MCF 10A (cell line): ENCODE results near the gene OR56A4. TPM values are rescaled to one million over a fixed set of nuclear protein-coding genes. Genes with fewer than 3 reads are reported as not detected.

Source experiments
- Bru-seq: library from RNA; stranded (reverse); fragments of 400-500 nt; gene quantifications from one replicate; lab custom pipeline; 2021; lab: Mats Ljungman, UMichigan
- BruChase-seq, 2 experiments: library from RNA; stranded (reverse); fragments of 400-500 nt; gene quantifications; one replicate each; lab custom pipeline; 2021; lab: Mats Ljungman, UMichigan
- BruUV-seq: library from RNA; stranded (reverse); fragments of 400-500 nt; replicated peaks from 2 replicates; lab custom pipeline; 2021; lab: Mats Ljungman, UMichigan
- CTCF ChIA-PET: fragments of 300-600 bp; sonication (Branson Sonifier 250); formaldehyde crosslinking; extraction: SDS; loops from one replicate; lab custom pipeline; 2021; ENCODE audit warnings: antibody characterized with exemption, inconsistent platforms; lab: Yijun Ruan, JAX
- POLR2A ChIA-PET: fragments of 300-600, 350-650 bp; sonication (Branson Sonifier 250); formaldehyde crosslinking; extraction: SDS; loops from one replicate; lab custom pipeline; 2020; ENCODE audit warnings: antibody characterized with exemption, inconsistent platforms; lab: Yijun Ruan, JAX
- DNase-seq: peaks from one replicate; pipeline ENCODE4 v3.0.0-alpha.2; 2018; ENCODE audit not compliant: unreplicated experiment
- H3K27ac Mint-ChIP-seq: one replicate; pipeline ENCODE4 v1.8.0; 2022; ENCODE audit warnings: mild to moderate bottlenecking, low read depth, mixed read lengths; ENCODE audit not compliant: unreplicated experiment
- H3K27me3 Mint-ChIP-seq: one replicate; pipeline ENCODE4 v1.8.0; 2022; ENCODE audit warnings: mixed read lengths; ENCODE audit not compliant: insufficient read depth, unreplicated experiment
- H3K36me3 Mint-ChIP-seq: one replicate; pipeline ENCODE4 v1.8.0; 2022; ENCODE audit warnings: mild to moderate bottlenecking, moderate library complexity, mixed read lengths; ENCODE audit not compliant: insufficient read depth, unreplicated experiment
- H3K4me1 Mint-ChIP-seq: one replicate; pipeline ENCODE4 v1.8.0; 2022; ENCODE audit warnings: mixed read lengths; ENCODE audit not compliant: insufficient read depth, unreplicated experiment
- H3K4me3 Mint-ChIP-seq: one replicate; pipeline ENCODE4 v1.8.0; 2022; ENCODE audit warnings: mild to moderate bottlenecking, moderate library complexity, mixed read lengths; ENCODE audit not compliant: unreplicated experiment
- H3K9me3 Mint-ChIP-seq: one replicate; pipeline ENCODE4 v1.8.0; 2022; ENCODE audit warnings: mixed read lengths; ENCODE audit not compliant: unreplicated experiment
- CTCF ChIP-seq: fragments of 200-600 bp; IDR thresholded peaks from one replicate; pipeline ENCODE4 v1.8.0; 2022; ENCODE audit warnings: antibody characterized with exemption, mild to moderate bottlenecking; ENCODE audit not compliant: unreplicated experiment
- intact Hi-C: fragments of 100-400 bp; cut with micrococcal nuclease; formaldehyde crosslinking; loops from 2 replicates; pipeline ENCODE4 v1.14.1; 2022
- long read RNA-seq: library from polyadenylated mRNA; stranded (forward); transcript quantifications from one replicate; pipeline ENCODE4 v2.0.0, GENCODE V29; 2022
- total RNA-seq: library from RNA; stranded (reverse); gene quantifications from 2 replicates; pipeline ENCODE4 v1.2.3, GENCODE V29; 2022

The OR56A4 gene
- total RNA-seq (not detected in 2 replicates), Bru-seq, nascent RNA (not detected), BruChase-seq, experiment 1, labeled RNA remaining after a 6-hour chase (percentile 17 among the genes with signal in this experiment), BruChase-seq, experiment 2, labeled RNA remaining after a 2-hour chase (not detected)
- long read RNA-seq = 0 reads

- intact Hi-C loops = no loop called here
- no peaks in the 10 kb centered on the region for H3K9me3 Mint-ChIP-seq
- no peak within 1 kb of the TSS for H3K4me3 Mint-ChIP-seq
- BruUV-seq = no TSS peak
- H3K27ac Mint-ChIP-seq = no peak within 1 kb of the TSS
- no peaks in the 10 kb centered on the region for H3K4me1 Mint-ChIP-seq
- no peaks in the 10 kb centered on the region for H3K36me3 Mint-ChIP-seq
- ChIA-PET CTCF (interaction anchor here (0.9 kb wide), 2 partner anchors 17 to 372 kb away, joined by 3 read pairs; no protein-coding TSS in a partner anchor), POLR2A (no interaction called here)
- TF ChIP-seq CTCF = no peak
- no peak for DNase-seq
- peaks cover 67% of the 10 kb centered on the region for H3K27me3 Mint-ChIP-seq
These were observed at the start of gene OR56A4 for GRCh38 chr11:6006846-6007245. OR56A4 (minus strand) TSS chr11:6006946; CDS start chr11:6002992, 3,954 bp downstream.

GRCh38 chr11:6055569-6055968, 48.8 kb upstream of the OR56A4 start:
- no TSS peak for BruUV-seq
- Mint-ChIP-seq H3K4me3 (no peak overlapping the region), H3K27me3 (peaks cover 68% of the 10 kb centered on the region), H3K9me3 (no peaks in the 10 kb centered on the region), H3K27ac (no peak overlapping the region), H3K36me3 (no peaks in the 10 kb centered on the region), H3K4me1 (no peaks in the 10 kb centered on the region)
- POLR2A ChIA-PET = no interaction called here
- no peak for TF ChIP-seq CTCF
- intact Hi-C loops = no loop called here
- CTCF ChIA-PET = interaction anchor here (0.5 kb wide), 1 partner anchor 611 kb away, joined by 4 read pairs; no protein-coding TSS in a partner anchor
- no peak for DNase-seq

GRCh38 chr11:6052374-6052773, 45.6 kb upstream of the OR56A4 start:
- peaks cover 53% of the 10 kb centered on the region for H3K27me3 Mint-ChIP-seq
- ChIA-PET CTCF (interaction anchor here (0.6 to 1.5 kb wide), 4 partner anchors 29 to 527 kb away, joined by 3 to 7 read pairs (median 4); no protein-coding TSS in a partner anchor), POLR2A (no interaction called here)
- DNase-seq = no peak
- no peaks in the 10 kb centered on the region for H3K36me3 Mint-ChIP-seq
- intact Hi-C loops = no loop called here
- H3K27ac Mint-ChIP-seq = no peak overlapping the region
- no peaks in the 10 kb centered on the region for H3K4me1 Mint-ChIP-seq
- BruUV-seq = no TSS peak
- no peak overlapping the region for H3K4me3 Mint-ChIP-seq
- TF ChIP-seq CTCF = no peak
- no peaks in the 10 kb centered on the region for H3K9me3 Mint-ChIP-seq

- Mint-ChIP-seq H3K36me3 (no peaks in the 10 kb centered on the region), H3K4me1 (no peaks in the 10 kb centered on the region), H3K27ac (no peak overlapping the region), H3K27me3 (peaks cover 24% of the 10 kb centered on the region), H3K9me3 (no peaks in the 10 kb centered on the region), H3K4me3 (no peak overlapping the region)
- ChIA-PET POLR2A (no interaction called here), CTCF (interaction anchor here (1.4 to 2.4 kb wide), 2 partner anchors 18 to 313 kb away, joined by 4 to 7 read pairs; no protein-coding TSS in a partner anchor)
- no peak for TF ChIP-seq CTCF
- BruUV-seq = no TSS peak
- intact Hi-C loops = no loop called here
- no peak for DNase-seq
These were observed 34.1 kb upstream of the OR56A4 start for GRCh38 chr11:6040874-6041273.
